HS-5 (cell line): ENCODE measurements around the gene ALDH3B2.
"Not testable (repeated sequence)": the region's sequence is repeated elsewhere in the genome, so short reads cannot be mapped to it uniquely, and the experiment has no call there.

ENCODE experiments used
- DNase-seq: peaks from one replicate; pipeline ENCODE4 v3.0.0-alpha.2; 2012; ENCODE audit warnings: low read depth

ALDH3B2 gene

DNA sequence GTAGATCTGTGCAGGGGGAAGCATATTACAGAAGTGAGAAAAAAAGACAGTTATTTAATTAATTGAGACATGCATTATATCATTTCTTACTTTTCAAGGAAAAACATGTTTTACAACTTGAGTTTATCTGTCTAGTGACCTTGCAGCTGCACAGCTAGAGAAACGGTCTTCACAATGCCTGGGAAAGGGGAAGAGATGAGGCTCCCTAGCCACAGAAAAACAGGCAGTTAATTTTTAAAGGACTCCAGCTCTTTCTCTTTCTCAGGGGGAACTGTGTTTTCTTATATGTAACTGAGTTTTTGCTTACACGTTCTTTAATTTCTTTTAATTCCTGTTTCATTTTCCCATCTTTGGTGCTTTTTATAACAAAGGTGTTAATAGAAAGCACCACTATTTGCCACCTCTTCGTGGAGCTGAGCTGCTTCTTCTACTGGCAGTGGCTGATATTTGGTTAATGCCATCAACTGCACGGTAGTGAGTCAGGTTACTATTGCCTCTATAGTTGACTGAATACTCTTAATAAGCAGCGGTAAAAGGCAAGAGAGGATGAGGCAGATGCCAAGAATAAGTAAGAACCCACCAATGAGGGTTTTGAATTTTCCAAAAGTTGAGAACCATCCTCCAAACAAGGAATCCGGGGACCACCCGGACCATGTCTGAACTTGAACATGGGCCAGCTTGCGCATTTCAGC, 11.4 kb upstream of the ALDH3B2 start:
- DNase-seq = not testable (repeated sequence)

GRCh38 chr11:67682126-67683034, 8.0 kb upstream of the ALDH3B2 start:
- DNase-seq = not testable (repeated sequence)

DNA sequence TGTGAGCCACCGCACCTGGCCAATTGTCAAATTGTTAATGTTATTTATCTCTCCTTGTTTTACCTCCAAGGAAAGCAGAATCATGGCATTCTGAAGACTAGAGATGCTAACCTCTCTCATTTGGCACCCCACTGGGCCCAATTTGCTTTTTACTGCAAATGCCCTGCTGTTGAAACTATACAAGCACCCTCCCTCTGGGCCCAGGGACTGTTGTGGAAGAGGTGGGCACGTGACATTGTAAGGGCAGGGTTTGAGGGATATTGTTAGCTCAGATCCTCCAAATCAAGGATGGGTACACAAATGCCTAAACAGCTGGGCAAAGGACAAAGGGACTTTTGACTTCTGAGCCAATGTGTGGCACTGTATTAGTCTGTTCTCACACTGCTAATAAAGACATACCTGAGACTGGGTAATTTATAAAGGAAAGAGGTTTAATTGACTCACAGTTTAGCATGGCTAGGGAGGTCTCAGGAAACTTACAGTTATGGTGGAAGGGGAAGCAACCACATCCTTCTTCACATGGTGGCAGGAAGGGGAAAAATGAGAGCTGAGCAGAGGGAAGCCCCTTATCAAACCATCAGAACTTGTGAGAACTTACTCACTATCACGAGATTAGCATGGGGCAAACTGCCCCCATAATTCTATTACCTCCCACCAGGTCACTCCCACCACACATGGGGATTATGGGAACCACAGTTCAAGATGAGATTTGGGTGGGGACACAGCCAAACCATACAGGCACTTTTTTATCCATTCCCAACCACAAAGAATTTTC, 6.5 kb upstream of the ALDH3B2 start:
- no peak for DNase-seq

- no peak for DNase-seq
These were observed 780 bp upstream of the ALDH3B2 start for GRCh38 chr11:67675058-67675747.

DNA sequence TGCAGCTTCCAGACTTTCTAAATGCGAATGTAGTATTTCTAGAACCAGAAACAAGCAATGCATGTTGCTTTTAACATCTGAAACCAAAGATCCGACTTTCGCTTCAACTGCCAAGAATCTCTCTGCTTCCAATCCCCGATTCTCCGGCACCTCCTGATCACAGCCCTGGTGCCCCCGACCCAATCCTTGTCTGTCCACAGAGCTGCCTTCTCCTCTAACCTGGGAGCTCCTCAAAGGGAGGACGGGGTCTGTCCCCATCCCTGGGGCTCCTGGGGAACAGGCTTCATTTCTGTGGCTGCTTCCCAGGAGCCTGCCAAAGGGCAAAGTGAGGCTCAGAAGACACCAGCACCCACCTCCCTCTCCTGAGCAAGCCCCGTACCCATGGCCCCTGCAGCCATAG, 521 bp downstream of the ALDH3B2 start:
- DNase-seq = no peak

DNA sequence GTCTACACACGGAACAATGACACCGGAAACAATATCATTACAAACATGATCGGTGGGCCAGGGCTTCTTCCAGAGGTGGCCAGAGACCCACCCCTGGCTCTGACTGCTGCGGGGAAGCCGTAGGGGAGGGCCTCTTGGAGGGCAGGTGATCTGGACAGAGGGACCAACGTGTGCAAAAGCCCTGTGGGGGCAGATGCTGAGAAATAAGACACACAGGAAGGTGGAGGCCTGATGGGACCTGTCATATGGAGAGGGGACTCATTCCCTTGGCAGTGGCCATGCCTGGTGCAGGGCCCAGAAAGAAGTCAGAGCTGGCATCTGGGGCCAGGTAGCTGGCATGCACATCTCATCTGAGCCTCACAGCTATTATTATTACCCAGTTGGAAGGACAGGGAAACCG, 1.1 kb downstream of the ALDH3B2 start:
- DNase-seq = no peak

- DNase-seq = no peak
These were observed 3.3 kb downstream of the ALDH3B2 start for GRCh38 chr11:67671211-67671520.

DNA sequence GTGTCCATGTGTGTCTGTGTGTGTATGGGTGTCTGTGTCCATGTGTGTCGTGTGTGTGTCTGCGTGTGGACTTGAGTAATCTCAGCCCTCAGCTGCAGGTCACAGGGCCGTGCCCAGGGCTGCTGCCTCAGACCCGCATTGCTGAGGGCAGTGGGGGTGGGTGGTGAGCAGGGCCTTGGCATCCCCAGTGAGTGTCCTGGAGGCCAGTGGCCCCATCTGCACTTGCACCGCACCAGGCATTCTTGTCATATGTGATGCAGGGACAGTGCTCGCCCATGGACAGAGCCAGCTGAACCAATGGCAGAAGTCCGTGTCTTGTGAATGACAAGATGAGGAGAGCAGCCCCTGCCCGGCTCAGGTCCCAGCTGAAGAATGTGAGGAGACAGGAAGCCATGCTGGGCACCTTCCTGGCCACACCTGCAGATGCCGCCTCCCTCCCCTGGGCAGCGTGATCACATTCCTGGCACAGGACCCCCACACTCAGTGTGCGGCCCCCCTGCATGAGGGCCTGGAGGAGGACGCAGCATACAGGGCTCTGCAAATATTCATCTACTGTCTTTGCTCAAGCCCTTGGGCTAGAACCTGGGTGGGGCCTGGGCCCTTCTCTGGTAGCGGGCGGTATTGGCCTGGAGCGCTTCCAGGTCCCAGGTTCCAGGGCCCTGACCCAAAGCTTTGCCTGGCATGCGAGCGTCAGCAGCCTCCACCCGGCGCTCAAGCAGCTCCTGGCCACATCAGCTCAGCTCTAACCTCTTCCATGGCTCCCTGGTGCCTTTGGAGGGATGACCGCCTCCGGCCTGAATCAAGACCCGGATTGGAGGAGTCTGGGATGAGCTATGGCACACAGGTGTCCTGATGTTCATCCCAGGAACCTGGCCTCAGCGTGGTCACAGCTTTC, 3.9 kb downstream of the ALDH3B2 start:
- DNase-seq = no peak

- no peak for DNase-seq
These were observed 6.3 kb downstream of the ALDH3B2 start for GRCh38 chr11:67668192-67668551.

DNA sequence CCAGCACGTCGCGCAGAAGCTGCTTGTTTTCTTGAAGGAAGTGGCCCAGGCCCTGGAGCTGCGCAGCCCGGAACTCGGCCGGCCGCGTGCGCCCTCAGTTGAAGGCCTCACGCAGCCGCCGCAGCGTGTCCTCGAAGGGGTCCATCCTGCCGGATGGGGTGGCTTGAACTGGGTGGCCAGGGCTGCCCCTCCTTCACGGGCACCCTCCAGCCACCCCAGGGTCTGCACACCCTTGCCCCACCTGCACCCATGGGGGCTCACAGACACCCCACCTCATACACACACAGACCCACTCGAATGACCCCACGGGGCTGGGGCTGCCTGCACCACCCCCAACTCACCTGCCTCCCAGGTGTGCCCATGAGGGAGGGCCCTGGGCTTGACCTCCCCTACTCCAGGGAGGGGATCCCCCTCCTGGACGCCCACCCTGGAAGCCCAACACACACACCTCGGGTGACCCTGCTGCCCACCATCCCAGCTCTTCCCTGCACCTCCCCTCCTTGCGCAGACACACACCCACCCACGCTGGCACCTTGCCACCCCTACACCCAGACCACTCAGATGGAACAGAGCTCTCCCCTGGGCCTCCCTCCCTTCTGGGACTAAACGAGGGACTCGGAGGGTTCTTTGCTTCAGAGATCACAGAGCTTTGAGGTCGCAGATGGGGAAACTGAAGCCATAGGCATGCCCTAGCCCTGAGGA, 6.8 kb downstream of the ALDH3B2 start:
- no peak for DNase-seq

- DNase-seq = no peak
These were observed 7.5 kb downstream of the ALDH3B2 start for GRCh38 chr11:67666676-67667489.

GRCh38 chr11:67666303-67666645, 8.1 kb downstream of the ALDH3B2 start:
- DNase-seq = no peak

GRCh38 chr11:67665541-67666302, 8.7 kb downstream of the ALDH3B2 start:
- no peak for DNase-seq

- DNase-seq = no peak
These were observed 9.5 kb downstream of the ALDH3B2 start for GRCh38 chr11:67664696-67665540.

- DNase-seq = no peak
These were observed 10.2 kb downstream of the ALDH3B2 start for GRCh38 chr11:67664213-67664585.

DNA sequence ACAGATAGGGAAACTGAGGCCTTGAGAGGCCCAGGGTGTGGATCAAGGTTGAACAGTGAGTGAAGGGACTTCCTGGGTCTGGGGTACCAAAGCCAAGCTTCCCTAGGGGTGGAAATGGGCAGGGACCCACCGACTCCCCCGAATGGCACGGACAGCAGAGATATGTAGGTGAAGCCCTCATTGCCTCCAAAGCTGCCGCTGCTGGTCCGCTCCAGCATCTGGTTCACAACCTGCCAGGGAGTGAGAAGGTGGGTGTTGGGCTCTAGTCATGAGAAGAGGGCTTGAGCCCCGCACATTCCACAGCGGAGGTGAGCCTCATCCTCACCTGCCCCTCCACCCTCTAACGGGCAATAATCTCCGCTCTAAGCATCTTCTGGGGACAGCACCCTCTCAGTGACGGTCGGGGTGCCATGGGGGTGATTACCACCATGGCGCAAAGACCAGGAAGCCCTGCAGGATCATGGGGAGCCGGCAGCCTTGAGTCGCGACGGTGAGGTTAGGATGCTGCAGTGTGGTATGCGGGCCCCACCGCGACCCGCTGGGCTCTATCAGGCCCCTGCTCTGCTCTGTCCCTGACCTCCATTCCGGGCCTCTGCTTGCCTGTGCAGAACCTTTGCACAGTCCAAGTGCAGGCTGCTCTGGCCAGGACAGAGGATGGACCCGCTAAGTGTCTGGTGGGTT, 10.8 kb downstream of the ALDH3B2 start:
- no peak for DNase-seq

DNA sequence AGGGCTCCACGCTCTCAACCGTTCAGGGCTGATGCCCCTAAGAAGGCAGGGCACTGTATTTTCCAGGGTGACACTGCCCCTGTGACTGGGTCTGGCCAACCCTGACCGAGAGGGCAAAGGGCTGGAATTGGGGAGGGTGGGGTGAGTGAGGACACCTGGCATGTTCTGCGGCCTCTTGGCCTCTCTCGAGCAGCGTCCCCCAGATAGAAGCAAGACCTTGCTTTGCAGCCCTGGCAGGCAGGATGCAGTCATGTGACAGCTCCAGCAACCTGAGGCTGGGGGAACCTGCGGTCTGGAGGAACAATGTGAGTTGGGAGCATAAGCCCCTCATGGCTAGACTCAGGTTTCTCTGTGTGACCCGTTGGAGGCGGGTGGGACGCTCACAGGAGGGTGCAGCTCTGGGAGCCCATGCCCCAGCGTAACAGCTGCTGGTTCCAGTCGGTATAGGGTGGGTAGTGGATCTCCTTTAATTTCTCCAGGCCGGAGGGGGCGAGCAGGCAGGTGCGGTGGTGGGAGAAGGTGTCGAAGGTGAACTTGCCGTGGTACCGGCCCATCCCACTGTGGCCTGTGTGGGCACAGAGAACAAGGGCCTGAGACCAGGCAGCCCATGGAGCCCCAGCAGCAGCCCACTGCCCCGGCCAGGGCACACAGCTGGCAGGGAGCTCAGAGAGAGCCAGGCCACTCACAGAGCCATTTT, 11.4 kb downstream of the ALDH3B2 start:
- no peak for DNase-seq
